M059J (cell line): ENCODE data around the gene PAX5. TPM values are rescaled to one million over a fixed set of nuclear protein-coding genes. Genes with fewer than 3 reads are reported as not detected.
A peak's percentile ranks its signal among the peaks of the same experiment; 100 is the strongest.
"Not testable (repeated sequence)": the region's sequence is repeated elsewhere in the genome, so short reads cannot be mapped to it uniquely, and the experiment has no call there.

Experiments
- DNase-seq: peaks from one replicate; pipeline ENCODE4 v3.0.0-alpha.2; 2012; ENCODE audit warnings: low read depth
- total RNA-seq: library from RNA; depleted of rRNA; stranded (reverse); fragments of >200 nt; shearing (Covaris generic); gene quantifications from 2 replicates; pipeline ENCODE4 v1.2.3, GENCODE V29; 2014; rRNA removed

The PAX5 gene
- total RNA-seq, result not detected in 2 replicates

DNA sequence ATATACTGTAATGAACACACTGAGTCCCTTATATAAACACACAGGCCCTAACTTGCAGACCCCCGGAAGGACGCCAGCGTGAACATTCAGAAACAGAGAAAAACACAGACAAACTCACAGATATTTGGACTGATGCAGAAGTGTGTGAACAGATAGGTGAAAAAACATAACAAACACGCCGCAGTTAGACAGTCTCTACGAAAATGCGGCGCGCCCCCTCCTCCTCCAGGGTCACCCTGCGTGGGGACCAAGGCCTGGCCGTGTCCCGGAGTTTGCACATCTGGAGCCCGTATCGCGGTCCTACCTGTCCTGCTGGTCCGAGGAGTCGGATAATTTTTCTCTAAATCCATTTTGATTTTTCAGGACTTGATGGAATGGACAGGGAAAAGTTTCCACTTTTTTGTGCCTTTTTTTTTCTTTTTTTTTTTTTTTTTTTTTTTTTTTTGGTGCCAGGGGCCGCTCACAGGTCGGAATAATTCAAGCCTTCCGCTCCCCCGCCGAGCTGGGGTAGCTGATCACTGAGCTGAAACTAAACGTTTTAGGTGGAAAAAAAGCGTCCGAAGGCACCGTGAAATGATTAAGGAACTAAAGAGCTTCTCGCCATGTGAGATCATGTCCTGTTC is at the start of gene PAX5:
PAX5 (minus strand) TSS at position 587 of the 623 bp plus-strand sequence; CDS start at position 350, 237 bp downstream.
- DNase-seq, result no peak

- DNase-seq, result no peak
These were observed 49.6 kb upstream of the PAX5 start for GRCh38 chr9:37083654-37084053.

DNA sequence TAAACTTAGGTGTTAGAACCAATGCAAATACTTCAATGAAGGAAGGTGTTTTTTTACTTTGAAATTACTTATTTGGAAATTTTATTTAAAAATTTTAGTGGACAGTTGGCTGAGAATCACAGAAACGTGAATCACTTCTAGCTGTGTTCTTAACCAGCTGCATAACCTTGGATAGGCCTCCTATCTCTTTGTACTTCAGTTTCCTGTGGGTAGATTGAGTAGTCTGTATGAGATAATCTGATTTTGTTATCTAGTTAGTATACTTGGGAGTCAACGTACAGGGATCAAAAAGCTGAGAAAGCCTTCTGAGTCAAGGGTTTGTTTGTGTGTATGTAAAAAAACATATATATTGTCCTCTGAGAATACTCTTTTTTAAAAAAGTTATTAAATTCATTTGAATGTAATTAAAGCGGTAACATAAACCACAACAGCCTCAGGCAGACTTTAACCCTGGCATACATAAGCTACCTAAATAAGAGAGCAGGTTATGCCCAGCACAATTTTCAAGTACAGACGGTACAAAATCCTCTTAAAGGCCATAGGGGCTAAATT is 48.2 kb upstream of the PAX5 start:
- DNase-seq, result no peak

DNA sequence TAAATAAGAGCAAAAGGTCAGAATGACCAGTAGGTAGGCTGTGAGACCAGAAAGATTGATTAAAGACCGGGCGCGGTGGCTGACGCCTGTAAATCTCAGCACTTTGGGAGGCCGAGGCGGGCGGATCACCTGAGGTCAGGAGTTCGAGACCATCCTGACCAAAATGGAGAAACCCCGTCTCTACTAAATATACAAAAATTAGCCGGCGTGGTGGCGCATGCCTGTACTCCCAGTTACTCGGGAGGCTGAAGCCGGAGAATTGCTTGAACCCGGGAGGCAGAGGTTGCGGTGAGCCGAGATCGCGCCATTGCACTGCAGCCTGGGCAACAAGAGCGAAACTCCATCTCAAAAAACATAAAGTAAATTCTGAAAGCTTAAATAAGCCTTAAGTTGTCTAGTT is 47.4 kb upstream of the PAX5 start:
- not testable (repeated sequence) for DNase-seq

DNA sequence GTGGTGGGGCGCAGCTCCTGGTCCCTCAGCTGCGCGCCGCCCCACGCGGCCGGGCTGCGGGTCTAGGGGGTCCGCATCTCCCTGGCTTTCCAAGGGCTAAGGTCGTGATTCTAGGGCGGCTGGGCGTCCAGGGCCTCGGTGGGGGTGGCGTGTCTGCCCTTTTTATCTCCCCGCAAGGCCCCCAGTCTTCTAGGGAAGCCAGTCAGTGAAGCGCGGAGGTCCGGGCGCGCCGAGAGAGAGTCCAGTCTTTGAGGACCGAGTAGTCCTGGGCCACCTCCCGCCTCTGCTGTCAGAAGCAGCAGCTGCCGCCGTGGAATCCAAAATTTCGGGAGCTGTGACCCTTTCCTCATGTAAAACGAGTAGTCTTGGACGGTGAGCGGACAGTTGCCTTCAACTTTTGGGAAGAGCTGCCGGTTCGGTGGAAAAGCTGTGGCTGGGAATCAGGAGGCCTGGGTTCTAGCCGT is 46.1 kb upstream of the PAX5 start:
- DNase-seq, result peak; percentile 46

DNA sequence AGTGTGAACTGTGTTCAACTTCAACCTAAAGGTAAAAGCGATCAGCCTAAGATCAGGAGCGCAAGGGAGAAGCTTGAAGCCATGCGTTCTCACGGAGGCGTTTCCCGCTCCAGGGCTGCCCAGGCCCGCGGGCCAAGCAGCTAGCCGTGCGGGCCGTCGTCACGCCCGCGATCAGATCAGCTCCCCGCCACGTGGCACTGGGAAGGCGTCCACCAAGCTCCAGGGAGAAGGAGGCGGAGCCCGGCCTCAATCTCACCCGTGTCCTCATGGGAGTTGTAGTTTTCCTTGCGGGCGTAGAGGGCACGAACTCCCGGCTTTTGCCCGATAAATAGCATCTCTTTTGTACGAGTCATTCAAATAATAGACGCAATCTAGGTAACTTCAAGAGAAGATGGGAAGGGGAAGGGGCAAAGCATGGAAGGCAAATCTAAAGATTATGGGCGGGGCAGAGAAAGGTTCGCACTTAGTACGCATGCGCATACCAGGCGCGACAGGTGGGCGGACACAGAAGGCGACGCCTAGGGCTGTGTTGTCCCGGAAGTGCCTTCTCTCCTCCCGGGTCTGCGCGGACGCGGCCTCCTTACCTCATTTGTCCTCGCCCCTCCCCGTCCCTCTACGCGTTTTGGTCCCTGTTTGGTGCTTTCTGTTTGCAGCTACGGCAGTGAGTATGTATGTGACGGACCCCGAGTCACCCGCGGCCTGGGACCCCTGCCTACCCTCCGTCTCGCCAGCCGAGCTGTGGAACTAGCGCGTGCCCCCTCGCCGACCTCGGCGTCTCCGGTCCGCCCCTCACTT is 45.5 kb upstream of the PAX5 start:
- DNase-seq, result peak; percentile 94

DNA sequence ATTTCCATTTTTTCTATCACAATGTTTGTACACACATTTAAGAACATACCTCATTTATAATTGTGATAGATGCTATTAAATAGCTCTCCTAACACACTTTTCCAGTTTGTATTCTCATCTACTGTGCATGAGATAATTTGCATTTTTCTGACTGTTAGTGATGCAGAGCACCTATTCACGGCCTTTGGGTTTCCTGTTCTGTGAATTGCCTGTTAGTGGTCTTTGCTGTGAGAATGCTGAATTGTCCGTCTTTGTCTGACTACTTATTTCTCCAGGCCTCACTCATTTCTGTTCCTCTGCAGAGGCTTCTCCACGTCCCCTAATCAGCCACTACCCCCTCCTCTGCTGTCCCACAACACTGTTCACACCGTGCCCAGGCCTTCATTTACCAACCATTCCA is 40.7 kb upstream of the PAX5 start:
- not testable (repeated sequence) for DNase-seq

DNA sequence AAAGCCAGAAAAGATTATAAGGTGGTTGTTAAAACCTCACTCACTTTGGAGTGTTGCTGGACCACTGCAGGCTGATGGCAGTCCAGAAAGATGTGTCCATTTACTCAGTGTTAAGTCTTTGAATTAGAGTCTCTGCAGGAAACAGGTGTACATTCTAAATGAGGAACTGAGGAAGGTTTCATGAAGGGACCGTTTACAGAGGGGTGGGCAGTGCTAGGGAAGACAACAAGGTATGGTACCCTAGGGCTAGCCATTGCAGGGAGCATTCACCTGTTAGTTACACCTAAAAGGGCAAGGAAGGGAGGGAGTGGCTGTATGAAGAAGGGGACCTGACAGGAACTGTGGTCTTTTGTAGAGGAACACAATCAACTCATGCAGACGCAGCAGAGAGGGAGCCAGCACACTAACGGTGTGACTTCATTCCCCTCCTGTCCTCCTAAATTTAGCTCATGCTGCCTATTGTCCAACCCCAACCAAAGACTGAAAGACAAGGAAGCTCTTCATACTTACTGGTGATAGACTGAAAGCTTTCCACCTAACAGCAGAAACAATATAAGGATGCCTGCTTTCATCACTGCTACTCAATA is 32.2 kb upstream of the PAX5 start:
- no peak for DNase-seq

GRCh38 chr9:37062336-37062735 is 28.3 kb upstream of the PAX5 start:
- DNase-seq, result no peak

DNA sequence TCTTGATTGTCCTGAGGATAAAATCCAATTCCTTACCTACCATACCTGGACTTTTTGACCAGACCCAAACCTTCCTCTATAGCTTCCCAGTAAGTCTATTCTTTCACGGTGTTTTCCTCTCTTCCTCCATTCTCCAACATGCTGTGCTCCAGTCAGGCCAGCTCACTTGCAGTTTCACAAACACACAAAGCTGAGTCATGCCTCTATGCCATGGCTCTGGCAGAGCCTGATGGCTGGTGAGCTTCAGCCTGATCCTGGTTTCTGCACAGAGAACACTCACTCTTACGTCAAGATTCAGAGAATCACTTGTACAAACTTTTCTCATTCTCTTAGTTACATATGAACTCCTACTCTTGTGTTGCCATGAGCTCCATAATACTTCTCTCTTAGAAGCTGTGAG is 27.7 kb upstream of the PAX5 start:
- DNase-seq, result no peak

DNA sequence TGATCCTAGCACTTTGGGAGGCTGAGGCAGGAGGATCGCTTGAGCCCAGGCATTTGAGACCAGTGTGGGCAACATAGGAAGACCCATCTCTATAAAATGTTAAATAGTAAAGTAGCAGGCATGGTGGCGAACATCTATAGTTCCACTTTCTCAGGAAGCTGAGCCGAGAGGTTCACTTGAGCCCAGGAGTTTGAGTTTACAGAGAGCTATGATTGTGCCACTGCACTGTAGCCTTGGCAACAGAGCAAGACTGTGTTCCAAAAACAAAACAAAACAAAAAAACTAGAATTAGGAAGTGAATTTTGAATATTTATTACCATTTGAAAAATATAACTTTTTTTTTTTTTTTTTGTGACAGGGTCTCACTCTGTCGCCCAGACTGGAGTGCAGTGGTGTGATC is 26.8 kb upstream of the PAX5 start:
- no peak for DNase-seq

DNA sequence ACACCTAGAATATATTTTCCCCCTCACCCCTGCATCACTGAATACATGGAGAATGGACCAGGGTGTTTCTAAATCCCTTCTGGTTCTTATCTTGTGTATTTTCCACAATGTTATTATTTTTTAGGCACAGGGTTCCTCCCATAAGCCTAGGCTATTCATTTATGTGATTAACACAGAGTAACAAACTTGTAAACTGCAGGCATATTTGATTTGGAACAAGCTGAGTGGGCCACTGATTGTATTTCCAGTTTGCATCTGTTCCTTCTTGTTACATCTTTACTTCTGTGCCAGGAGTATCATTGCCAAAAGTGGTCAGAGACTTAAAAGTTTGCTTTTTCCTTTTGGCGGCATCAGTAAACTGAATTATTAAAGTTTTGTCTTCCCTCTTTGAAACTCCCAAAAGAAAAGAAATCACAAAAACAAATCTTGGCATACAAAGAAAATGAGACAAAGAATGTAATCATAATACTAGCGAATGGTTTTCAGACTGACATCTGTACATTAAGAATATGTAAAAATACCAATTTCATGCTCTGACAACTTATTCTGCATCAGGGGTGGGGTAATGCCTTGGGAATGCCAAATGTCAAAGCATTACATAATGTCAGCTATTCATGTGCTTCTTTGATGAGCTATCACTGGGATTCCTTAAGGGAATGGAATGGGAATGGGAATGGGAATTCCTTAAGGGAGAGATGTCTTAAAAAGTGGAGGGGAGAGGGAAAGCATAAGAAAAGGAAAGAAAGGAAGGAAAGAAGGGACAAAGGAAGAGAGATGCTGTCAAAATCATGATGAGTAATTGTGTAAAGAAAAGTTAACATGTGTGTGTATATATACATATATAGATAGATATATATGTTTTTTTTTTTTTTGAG is 22.2 kb upstream of the PAX5 start:
- no peak for DNase-seq

- DNase-seq, result not testable (repeated sequence)
These were observed 20.3 kb upstream of the PAX5 start for GRCh38 chr9:37054363-37054720.

GRCh38 chr9:37053684-37054362 is 19.8 kb upstream of the PAX5 start:
- DNase-seq, result no peak

GRCh38 chr9:37046683-37047082 is 12.6 kb upstream of the PAX5 start:
- no peak for DNase-seq

DNA sequence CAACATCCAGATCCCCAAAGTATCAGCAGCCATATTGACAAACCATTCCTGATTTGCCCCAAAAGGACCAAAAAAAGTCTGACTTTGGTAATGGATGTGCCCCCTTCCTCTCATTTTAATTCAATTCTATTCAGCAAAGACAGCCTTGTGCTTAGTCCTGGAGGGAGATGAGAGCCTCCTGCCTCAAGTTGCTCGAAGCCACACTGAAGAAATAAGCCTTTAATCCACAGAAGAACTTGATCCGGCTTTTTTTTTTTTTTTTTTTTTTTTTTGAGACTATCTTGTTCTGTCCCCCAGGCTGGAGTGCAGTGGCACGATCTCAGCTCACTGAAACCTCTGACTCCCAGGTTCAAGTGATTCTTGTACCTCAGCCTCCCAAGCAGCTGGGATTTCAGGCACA is 8.4 kb upstream of the PAX5 start:
- no peak for DNase-seq

DNA sequence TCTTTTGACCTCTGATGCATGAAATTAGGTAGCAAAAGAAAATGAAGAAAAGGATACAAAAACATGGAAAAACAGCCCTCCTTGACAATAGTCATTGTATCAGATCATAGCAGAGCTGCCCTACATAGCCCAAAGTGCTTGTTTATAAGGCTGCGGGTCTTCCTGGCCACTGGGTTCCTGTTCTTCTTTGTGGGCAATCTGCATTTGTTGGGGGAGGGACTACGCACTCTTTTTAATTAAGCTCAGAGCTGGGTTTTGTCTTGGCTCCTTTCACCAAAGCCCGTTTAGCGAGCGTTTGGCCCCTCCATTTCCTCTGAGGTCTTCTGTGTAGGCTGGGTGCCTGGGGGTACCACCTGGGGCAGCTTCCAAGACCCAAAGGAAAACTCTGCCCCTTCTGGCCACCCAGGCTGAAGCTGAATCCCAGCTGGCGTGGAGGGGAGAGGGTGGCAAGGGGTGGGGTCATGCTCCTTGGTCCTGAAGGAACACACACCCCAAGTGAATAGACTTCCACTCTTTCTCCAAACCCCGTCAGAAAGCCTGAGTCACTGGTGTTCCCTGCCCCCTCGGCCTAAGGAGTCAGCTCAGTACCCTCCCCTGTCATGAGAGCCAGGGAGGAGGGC is 6.5 kb upstream of the PAX5 start:
- DNase-seq, result no peak

- DNase-seq, result no peak
These were observed 4.9 kb upstream of the PAX5 start for GRCh38 chr9:37038943-37039464.

- no peak for DNase-seq
These were observed 4.4 kb upstream of the PAX5 start for GRCh38 chr9:37038302-37038942.
